GM06990 (cell line): Measurements from ENCODE around the gene CEP104.

Experiments used
- DNase-seq: peaks from one replicate; pipeline ENCODE4 v3.0.0-alpha.2; 2011; ENCODE audit not compliant: insufficient read length; ENCODE audit errors: extremely low read depth
- H3K27me3 ChIP-seq: replicated peaks from 2 replicates; pipeline ENCODE4 v1.6.0; 2011; ENCODE audit warnings: low read length; ENCODE audit not compliant: control insufficient read depth, insufficient read depth
- H3K36me3 ChIP-seq: 2 replicates; pipeline ENCODE4 v1.5.1; 2011; ENCODE audit warnings: low read length; ENCODE audit not compliant: control insufficient read depth, insufficient read depth
- H3K4me3 ChIP-seq: replicated peaks from 2 replicates; pipeline ENCODE4 v1.5.1; 2011; ENCODE audit warnings: low read depth, mild to moderate bottlenecking, control low read depth, low read length
- CTCF ChIP-seq: IDR thresholded peaks from 2 replicates; pipeline ENCODE4 v1.5.1; 2011; ENCODE audit warnings: low read length, control low read depth, mild to moderate bottlenecking, inconsistent platforms; ENCODE audit not compliant: insufficient read depth, poor library complexity, severe bottlenecking

The CEP104 gene

GRCh38 chr1:3762151-3762872 is 94.7 kb downstream of the CEP104 start:
- TF ChIP-seq CTCF = no peak
- Histone ChIP-seq H3K27me3 (no peaks in the 10 kb centered on the region; the same call in 1 of the 2 replicates), H3K4me3 (no peak overlapping the region), H3K36me3 (no peaks in the 10 kb centered on the region)
- DNase-seq = no peak
